HG03378 (cell line): ENCODE results near the gene KRT28.
"Not testable (repeated sequence)": the region's sequence is repeated elsewhere in the genome, so short reads cannot be mapped to it uniquely, and the experiment has no call there.

Experiments
- ATAC-seq: cut with Tn5 transposase; IDR thresholded peaks from one replicate; pipeline ENCODE4 v1.9.1; 2021; ENCODE audit warnings: mild to moderate bottlenecking, moderate library complexity; ENCODE audit not compliant: unreplicated experiment

KRT28 gene

GRCh38 chr17:40782450-40782849 lies 17.3 kb downstream of the KRT28 start, which contains the start of gene KRT27:
KRT27 (minus strand) TSS chr17:40782550; CDS start chr17:40782493, 57 bp downstream.
- ATAC-seq, result no peak

GRCh38 chr17:40779181-40779909 lies 20.4 kb downstream of the KRT28 start:
- no peak for ATAC-seq

- ATAC-seq, result no peak
These were observed 21.3 kb downstream of the KRT28 start for GRCh38 chr17:40778461-40778860.

GRCh38 chr17:40777971-40778370 lies 21.8 kb downstream of the KRT28 start:
- ATAC-seq, result no peak

- no peak for ATAC-seq
These were observed 22.3 kb downstream of the KRT28 start for GRCh38 chr17:40777459-40777858.

- ATAC-seq, result no peak
These were observed 23.8 kb downstream of the KRT28 start for GRCh38 chr17:40775945-40776344.

- ATAC-seq, result no peak
These were observed 27.7 kb downstream of the KRT28 start, which contains the start of gene KRT26 for GRCh38 chr17:40772101-40772500. KRT26 (minus strand) TSS chr17:40772201; CDS start chr17:40772113, 88 bp downstream.

GRCh38 chr17:40765657-40766056 lies 34.1 kb downstream of the KRT28 start:
- no peak for ATAC-seq

- no peak for ATAC-seq
These were observed 36.0 kb downstream of the KRT28 start for GRCh38 chr17:40763752-40764151.

- no peak for ATAC-seq
These were observed 39.4 kb downstream of the KRT28 start for GRCh38 chr17:40760105-40761016.

- ATAC-seq, result no peak
These were observed 44.5 kb downstream of the KRT28 start, which contains the start of gene KRT25 for GRCh38 chr17:40755231-40755630. KRT25 (minus strand) TSS chr17:40755331; CDS start chr17:40755271, 60 bp downstream.

GRCh38 chr17:40753804-40754203 lies 46.0 kb downstream of the KRT28 start:
- ATAC-seq, result no peak

GRCh38 chr17:40751065-40751464 lies 48.7 kb downstream of the KRT28 start:
- no peak for ATAC-seq

- no peak for ATAC-seq
These were observed 49.4 kb downstream of the KRT28 start for GRCh38 chr17:40750391-40750790.

GRCh38 chr17:40748666-40749065 lies 51.1 kb downstream of the KRT28 start:
- ATAC-seq, result not testable (repeated sequence)
